HAP-1 (cell line): ENCODE data around the gene PCDHGB6.

Source experiments
- DNase-seq, 2 experiments: peaks; one replicate each; pipeline ENCODE4 v3.0.0-alpha.2; 2016 to 2020; ENCODE audit warnings: low spot score in 2 of 2
- H3K27me3 ChIP-seq: fragments of 250-450 bp; sonication (Bioruptor Pico); 2 replicates; pipeline ENCODE4 v1.5.1; 2020; ENCODE audit warnings: low read depth, mild to moderate bottlenecking, moderate library complexity
- H3K36me3 ChIP-seq: fragments of 250-450 bp; sonication (Bioruptor Pico); replicated peaks from 2 replicates; pipeline ENCODE4 v1.5.1; 2020; ENCODE audit warnings: mild to moderate bottlenecking
- H3K4me1 ChIP-seq: fragments of 250-450 bp; sonication (Bioruptor Pico); 2 replicates; pipeline ENCODE4 v1.5.1; 2020; ENCODE audit warnings: mild to moderate bottlenecking
- H3K4me3 ChIP-seq: fragments of 250-450 bp; sonication (Bioruptor Pico); 2 replicates; pipeline ENCODE4 v1.5.1; 2020; ENCODE audit warnings: mild to moderate bottlenecking, moderate library complexity
- H3K9me3 ChIP-seq: fragments of 250-450 bp; sonication (Bioruptor Pico); 2 replicates; pipeline ENCODE4 v1.5.1; 2020; ENCODE audit warnings: mild to moderate bottlenecking, moderate library complexity
- in situ Hi-C: fragments of 300-500 bp; cut with MboI; formaldehyde crosslinking; loops from 3 replicates; pipeline ENCODE4 v1.14.3; 2020; ENCODE audit warnings: low sequenced_read_pairs, inconsistent platforms, mixed read lengths

PCDHGB6 gene

GRCh38 chr5:141441571-141442170 is 33.9 kb downstream of the PCDHGB6 start:
- Histone ChIP-seq H3K36me3 (no peaks in the 10 kb centered on the region), H3K4me1 (no peaks in the 10 kb centered on the region; the same call in 1 of the 2 replicates), H3K4me3 (no peak overlapping the region), H3K9me3 (no peaks in the 10 kb centered on the region), H3K27me3 (no peaks in the 10 kb centered on the region)
- no peak for DNase-seq
- in situ Hi-C loops, result no loop called here
